Subcutaneous adipose tissue (tissue), 4 donors: Measurements from ENCODE around the gene WFDC10B. TPM values are rescaled to one million over a fixed set of nuclear protein-coding genes. Genes with fewer than 3 reads are reported as not detected.

Source experiments
- CTCF ChIP-seq: fragments of 450-650 bp; IDR thresholded peaks from one replicate; pipeline ENCODE4 v1.5.1; 2016; ENCODE audit warnings: low read depth, mild to moderate bottlenecking, control low read depth, antibody characterized with exemption, moderate library complexity
- total RNA-seq, 4 donors: library from RNA; depleted of rRNA; stranded (reverse); fragments of >200 nt; gene quantifications; one replicate each; pipeline ENCODE4 v1.1.0, GENCODE V29; 2016

WFDC10B gene
- total RNA-seq, 4 donors from 2014 or later = not detected

DNA sequence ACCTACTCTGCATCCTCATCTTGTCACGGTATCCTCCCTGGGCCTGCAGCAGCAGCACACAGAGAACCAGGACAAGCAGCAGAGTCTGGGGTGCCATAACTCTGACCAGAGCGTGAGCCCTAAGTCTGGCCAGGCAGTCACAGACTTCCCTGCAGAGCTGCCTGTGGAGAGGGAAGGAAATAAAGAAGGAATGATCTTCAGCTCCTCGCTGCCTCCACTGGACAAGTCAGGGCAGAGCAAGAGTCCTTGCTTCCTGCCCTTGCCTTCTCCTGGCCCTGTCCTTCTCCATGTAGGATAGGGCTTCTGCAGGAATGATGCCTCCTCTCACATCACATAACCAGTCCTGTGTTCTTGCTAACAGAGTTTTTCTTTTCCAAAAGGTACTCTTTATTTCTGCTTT lies 18.9 kb downstream of the WFDC10B start:
- TF ChIP-seq CTCF = no peak

- TF ChIP-seq CTCF = no peak
Measured at GRCh38 chr20:45679650-45680049, 25.2 kb downstream of the WFDC10B start.

GRCh38 chr20:45672765-45673164 lies 32.1 kb downstream of the WFDC10B start:
- TF ChIP-seq CTCF = no peak

DNA sequence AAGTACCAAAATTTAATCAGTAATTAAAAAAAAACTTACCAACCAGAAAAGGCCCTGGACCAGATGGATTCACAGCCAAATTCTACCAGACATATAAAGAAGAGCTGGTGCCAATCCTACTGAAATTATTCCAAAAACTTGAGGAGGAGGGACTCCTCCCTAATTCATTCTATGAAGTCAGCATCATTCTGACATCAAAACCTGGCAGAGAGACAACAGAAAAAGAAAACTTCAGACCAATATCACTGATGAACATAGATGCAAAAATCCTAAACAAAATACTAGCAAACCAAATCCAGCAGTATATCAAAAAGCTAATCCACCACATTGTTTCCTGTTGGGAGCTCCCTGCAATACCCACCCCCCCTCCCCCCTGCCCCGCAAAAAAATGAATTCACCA lies 34.7 kb downstream of the WFDC10B start, which contains the start of gene WFDC11:
WFDC11 (minus strand) TSS at position 101 of the 400 bp plus-strand sequence. CDS start 19,639 bp downstream, outside the sequence.
- no peak for TF ChIP-seq CTCF

GRCh38 chr20:45649312-45649863 lies 55.4 kb downstream of the WFDC10B start:
- TF ChIP-seq CTCF = no peak

GRCh38 chr20:45647441-45648050 lies 57.3 kb downstream of the WFDC10B start:
- no peak for TF ChIP-seq CTCF

- no peak for TF ChIP-seq CTCF
Measured at GRCh38 chr20:45646875-45647274, 57.9 kb downstream of the WFDC10B start.
